H1 (cell line): ENCODE results near the gene DUS1L. TPM values are rescaled to one million over a fixed set of nuclear protein-coding genes. Genes with fewer than 3 reads are reported as not detected.

Experiments
- CEBPB ChIP-seq: IDR thresholded peaks from 2 replicates; pipeline ENCODE4 v1.6.1; 2012; ENCODE audit warnings: low read depth, low read length
- CHD7 ChIP-seq: fragments of 300-600 bp; sonication (generic); IDR thresholded peaks from 2 replicates; pipeline ENCODE4 v1.7.1; 2012; ENCODE audit warnings: low read length, moderate library complexity, mild to moderate bottlenecking, inconsistent platforms; ENCODE audit not compliant: insufficient replicate concordance
- CTCF ChIP-seq, 3 experiments: IDR thresholded peaks; 1 replicate in 2 of 3; 2 replicates in 1 of 3; pipeline versions ENCODE4 v1.5.1 to v1.6.1; 2011; ENCODE audit warnings: low read length in 3 of 3, mild to moderate bottlenecking in 3 of 3, inconsistent platforms in 2 of 3, low read depth in 1 of 3, moderate library complexity in 1 of 3; ENCODE audit not compliant: insufficient read depth in 1 of 3; ENCODE audit errors: control extremely low read depth in 1 of 3
- FOSL1 ChIP-seq: IDR thresholded peaks from 2 replicates; pipeline ENCODE4 v1.6.1; 2011; ENCODE audit warnings: mild to moderate bottlenecking, low read depth, low read length, moderate library complexity; ENCODE audit not compliant: insufficient read depth
- SIX5 ChIP-seq: IDR thresholded peaks from 2 replicates; pipeline ENCODE4 v1.6.1; 2011; ENCODE audit warnings: mild to moderate bottlenecking, low read depth, low read length
- TCF12 ChIP-seq: IDR thresholded peaks from 2 replicates; pipeline ENCODE4 v1.6.1; 2011; ENCODE audit warnings: low read depth, mild to moderate bottlenecking, low read length
- polyA plus RNA-seq, 7 experiments: library from polyadenylated mRNA; depleted of rRNA in 3 of 7; stranded (reverse) in 5 of 7; unstranded in 2 of 7; fragments of >200 nt in 5 of 7; fragments of 200-250 nt in 2 of 7; gene quantifications; 1 replicate in 5 of 7; 2 replicates in 1 of 7; 4 replicates in 1 of 7; pipeline versions ENCODE4 v1.2.1 to v1.2.3, GENCODE V29; 2011 to 2013; ENCODE audit warnings: missing spikeins in 2 of 7, mixed read lengths in 2 of 7
- total RNA-seq: library from RNA; stranded (reverse); fragmentation: NEBNext Ultra II Directional; extraction: Animal tissue kit (Norgen Biotek cat#: 25700); gene quantifications from 2 replicates; pipeline ENCODE4 v1.2.1, GENCODE V29; 2021

The DUS1L gene
- total and polyA plus RNA-seq, 2 of the 8 experiments (the other 6 are each of a cell fraction or from before 2014, with no cell fraction given) = 34.5 to 69.1 TPM

- TF ChIP-seq CTCF (IDR thresholded peaks at IDR 0.05; ENCODE audit: control extremely low read depth in 1 of 3, insufficient read depth in 1 of 3, low read depth in 1 of 3, low read length in 3 of 3) (no peak), FOSL1 (no peak), SIX5 (no peak), CHD7 (no peak), CEBPB (no peak), TCF12 (no peak)
These were observed 28.9 kb downstream of the DUS1L start (continued) for GRCh38 chr17:82036634-82037091.
